CD4-positive, alpha-beta T cell treated with Interleukin-2 at 100 ng/mL for 4 hours (primary cell): ENCODE results near the gene IFIT1.
"Not testable (repeated sequence)": the region's sequence is repeated elsewhere in the genome, so short reads cannot be mapped to it uniquely, and the experiment has no call there.

ENCODE experiments used
- DNase-seq: peaks from one replicate; pipeline ENCODE4 v3.0.0-alpha.2; 2020; ENCODE audit warnings: low spot score

The IFIT1 gene

DNA sequence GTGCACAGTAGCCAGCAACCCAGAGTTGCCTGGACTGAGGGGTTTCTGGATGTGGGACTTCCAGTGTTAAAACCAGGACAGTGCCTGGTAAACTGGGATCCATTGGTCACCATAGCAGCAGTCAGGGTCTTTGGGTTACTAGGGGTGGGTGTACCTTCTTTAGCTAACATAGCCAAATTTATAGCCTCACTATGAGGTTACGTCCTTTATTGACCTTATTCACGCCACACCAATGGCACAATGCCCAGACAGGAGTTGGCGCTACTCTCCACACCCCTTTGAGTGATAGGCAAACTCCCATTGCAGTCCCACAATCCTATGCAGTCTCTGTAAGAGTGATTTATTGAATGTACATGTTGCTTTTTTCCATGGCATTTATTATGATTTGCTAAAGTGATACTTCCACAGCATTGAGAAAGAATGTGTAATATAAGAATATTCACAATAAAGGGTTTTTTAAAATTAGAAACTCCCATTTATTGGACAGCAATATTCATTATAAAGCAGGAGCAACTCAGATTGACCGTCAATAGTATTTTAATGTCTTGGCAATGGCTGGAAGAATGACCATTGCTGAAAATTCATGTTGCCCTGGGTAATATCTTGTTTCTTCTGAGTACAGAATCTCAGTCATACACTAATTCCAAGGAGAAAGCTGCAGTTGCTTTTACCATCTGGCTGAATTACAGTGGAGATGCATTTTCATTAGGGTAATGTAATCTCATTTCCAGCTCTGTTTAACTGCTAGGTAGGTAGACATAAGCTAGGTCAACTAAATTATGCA is 48.0 kb downstream of the IFIT1 start:
- DNase-seq, result no peak

DNA sequence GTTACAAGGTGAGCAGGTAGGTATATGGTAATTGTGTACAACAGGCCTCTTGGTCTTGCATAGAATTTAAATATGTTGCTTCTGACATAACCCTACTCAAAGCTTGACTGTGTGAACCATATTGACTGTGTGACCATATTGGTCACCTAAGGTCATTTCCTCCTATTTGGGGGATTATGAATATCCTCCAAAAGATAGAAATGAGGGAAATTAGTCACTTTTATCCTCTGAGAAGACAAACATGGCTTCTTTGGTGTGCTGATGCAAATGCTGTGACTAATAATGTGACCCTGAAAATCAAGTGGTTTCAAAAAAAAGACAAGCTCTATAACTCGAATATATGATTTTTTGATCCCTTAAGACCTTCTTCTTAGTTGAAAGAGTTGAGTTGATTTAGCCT is 49.9 kb downstream of the IFIT1 start:
- DNase-seq, result no peak

DNA sequence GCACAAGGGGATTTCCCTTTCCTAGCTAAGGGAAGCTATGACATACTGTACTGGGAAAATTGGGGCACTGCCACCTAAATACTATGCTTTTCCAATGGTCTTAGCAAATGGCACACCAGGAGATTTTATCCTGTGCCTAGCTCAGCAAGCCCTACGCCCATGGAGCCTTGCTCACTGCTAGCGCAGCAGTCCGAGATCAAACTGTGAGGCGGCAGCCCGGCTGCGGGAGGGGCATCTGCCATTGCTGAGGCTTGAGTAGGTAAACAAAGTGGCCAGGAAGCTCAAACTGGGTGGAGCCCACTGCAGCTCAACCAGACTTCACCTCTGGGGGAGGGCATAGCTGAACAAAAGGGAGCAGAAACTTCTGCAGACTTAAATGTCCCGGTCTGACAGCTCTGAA is 52.4 kb downstream of the IFIT1 start:
- not testable (repeated sequence) for DNase-seq

DNA sequence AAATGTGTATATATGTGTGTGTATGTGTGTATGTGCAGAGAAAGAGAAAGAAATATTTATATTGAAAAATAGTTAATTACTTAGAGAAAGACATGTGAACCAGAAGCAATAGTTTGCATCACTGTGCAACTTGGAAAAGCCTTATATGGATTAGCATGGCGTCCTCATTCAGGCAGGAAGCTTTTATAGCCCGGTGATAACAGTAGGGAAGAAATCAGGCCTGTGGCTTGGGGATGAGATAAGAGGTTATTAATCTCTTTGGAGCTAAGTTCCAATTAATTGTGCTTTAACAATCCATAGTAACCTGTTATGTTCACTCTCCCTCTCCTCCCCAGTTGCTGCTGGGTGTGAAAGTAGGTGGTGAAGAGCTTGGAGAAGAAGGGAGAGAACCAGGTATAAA is 58.5 kb downstream of the IFIT1 start:
- DNase-seq, result no peak

DNA sequence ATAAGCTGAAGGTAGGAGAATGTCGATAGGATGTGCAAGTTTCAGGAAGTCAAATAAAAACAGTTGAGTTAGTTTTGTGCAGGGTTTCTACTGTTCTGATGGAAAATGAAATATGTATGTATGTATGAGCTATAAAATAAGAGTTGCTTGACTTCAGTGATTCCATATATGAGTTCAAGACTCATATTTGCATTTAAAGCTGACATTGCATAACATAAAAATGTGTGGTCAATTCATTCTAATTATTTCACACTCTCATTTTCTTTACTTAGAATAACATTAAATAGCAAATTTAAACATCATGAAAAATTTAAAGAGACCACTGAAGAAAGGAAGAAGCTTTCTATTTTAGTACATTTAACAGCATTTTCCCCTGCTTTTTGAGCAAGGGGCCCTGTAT is 59.8 kb downstream of the IFIT1 start:
- DNase-seq, result no peak

DNA sequence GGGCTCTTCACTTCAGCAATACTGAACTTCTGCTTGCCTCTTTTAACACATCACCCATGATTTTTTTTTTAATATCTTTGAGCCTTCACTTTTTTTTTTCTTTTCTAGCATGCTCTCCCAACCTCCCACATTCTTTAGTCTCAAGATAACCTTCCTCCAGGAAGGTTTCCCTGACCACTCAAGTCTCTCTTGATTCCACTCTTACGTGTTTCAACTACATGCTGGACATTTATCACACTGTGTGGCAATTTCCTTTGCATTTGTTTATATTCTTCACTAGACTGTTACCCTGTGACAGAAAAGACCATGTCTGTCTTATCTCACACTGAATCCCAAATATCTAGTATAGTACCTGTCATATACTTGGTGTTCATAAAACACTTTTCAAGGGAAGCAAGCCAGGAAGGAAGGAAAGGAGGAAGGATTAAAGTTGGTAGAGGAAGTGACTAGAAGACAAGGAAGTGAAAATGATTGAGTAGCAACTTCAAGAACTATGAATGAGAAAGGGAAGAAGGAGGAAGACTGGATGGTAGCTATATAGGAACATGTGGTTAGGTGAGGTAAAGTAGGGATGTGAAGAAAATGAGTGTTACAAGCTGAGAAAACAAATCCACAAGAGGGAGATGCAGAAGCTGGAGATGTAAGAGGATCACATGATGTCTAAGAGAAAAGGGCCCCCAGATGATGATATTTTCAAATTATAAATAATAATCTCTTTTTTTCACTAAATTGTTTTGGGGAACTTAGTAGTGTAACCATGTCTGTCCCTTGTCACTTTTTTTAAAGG is 62.3 kb downstream of the IFIT1 start:
- no peak for DNase-seq
